ENCODE measurements around the gene USP8.

DNA sequence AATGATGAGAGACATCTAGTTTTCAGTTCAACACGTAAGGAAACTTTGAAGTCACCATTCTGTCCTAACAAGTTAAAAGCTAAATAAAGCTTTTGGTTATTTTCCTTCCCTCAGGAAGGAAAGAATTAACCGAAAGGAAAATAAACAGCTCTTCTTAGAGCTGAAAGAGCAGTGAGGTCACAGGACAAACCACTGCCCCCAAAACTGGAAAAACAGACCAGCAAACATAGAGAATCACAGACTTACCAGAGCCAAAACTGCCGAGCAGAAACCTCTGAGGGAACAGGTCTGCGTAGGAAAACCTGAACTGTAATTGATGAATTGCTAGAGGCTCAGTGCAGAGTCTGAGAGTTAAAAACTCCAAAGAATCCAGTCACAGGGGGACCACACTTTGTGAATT is 107.6 kb downstream of the USP8 start:
- no peak for TF ChIP-seq CTCF (IDR thresholded peaks at IDR 0.05)
- TF ChIP-seq POLR2A (IDR thresholded peaks at IDR 0.05), result no peak
- TF ChIP-seq EP300 (IDR thresholded peaks at IDR 0.05), result no peak

Measured in ovary (tissue), 3 donors.